Measurements from ENCODE around the gene CCDC17. TPM values are rescaled to one million over a fixed set of nuclear protein-coding genes. Genes with fewer than 3 reads are reported as not detected.

The CCDC17 gene
- total and polyA plus RNA-seq, 4 experiments from 2014 or later: 0.25 to 8.3 (median 7.6) TPM; not detected in 1

DNA sequence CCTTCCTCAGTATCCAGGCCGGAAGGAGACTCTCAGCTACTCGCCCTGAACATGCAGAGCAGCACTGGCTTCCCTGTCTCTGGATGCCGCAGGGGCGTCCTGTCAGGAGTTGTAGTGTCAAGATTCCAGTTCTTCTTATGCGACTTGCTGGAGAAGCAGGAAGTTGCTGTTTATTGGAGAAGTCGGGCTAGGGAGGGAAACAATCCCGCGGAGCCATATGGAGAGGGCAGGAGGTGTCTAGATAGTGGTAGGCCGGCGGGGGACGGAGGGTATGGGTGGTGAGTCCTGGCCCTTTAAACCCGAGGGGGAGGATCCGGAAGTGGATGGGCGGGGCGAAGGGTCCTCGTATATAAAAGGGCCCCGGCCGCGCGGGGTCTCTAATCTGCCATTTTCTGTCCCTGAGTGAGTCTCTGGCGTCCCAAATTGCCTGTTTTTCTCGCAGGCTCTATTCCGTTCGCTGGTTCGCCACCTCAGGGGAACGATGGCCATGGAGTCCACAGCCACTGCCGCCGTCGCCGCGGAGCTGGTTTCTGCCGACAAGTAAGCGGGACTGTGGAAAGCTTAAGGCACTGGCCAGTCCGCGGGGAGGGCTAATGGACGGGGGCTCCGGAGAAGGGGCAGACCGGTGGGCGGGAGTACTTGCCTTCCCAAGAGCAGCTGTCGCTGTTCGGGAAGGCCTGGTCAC is 40.0 kb downstream of the CCDC17 start, which contains the start of gene NASP:
TSS of gene NASP (plus strand) at position 376 of the 685 bp plus-strand sequence. CDS start at position 482, 106 bp downstream.
- peak within 1 kb of the TSS; percentile 88 for H3K27ac ChIP-seq (ENCODE audit: low read depth, low read length)
- Mint-ChIP-seq H3K27ac (peak within 1 kb of the TSS; percentile 94 to 100 (median 99)), H3K4me1 (peaks cover 20 to 42% (median 31%) of the 10 kb centered on the region in 4 donors), H3K9me3 (peaks cover 0 to 10% (median 0%) of the 10 kb centered on the region in 8 donors), H3K4me3 (peak within 1 kb of the TSS; percentile 93 to 100 (median 100)), H3K27me3 (no peaks in the 10 kb centered on the region), H3K36me3 (peaks cover 0 to 23% of the 10 kb centered on the region in 2 donors)
- peak within 1 kb of the TSS; percentile 99 for H3K4me3 ChIP-seq (ENCODE audit: low read length in 2 of 2)
- H3K36me3 ChIP-seq (ENCODE audit: insufficient read depth, low read length): no peaks in the 10 kb centered on the region
- no peaks in the 10 kb centered on the region for H3K27me3 ChIP-seq (ENCODE audit: insufficient read depth, low read length)
- CTCF ChIA-PET (ENCODE audit: partially characterized antibody): interaction anchor here (0.7 to 2.0 kb wide), 9 partner anchors 13 to 570 kb away, joined by 3 to 9 read pairs (median 4); partner anchors contain the start of genes GPBP1L1, MUTYH and TOE1
- no peaks in the 10 kb centered on the region for H3K9me3 ChIP-seq (ENCODE audit: control insufficient read depth in 1 of 2, low read length in 2 of 2)
- POLR2A ChIA-PET (ENCODE audit: partially characterized antibody): interaction anchor here (0.7 to 4.6 kb wide), 25 partner anchors 9 to 862 kb away, joined by 3 to 72 read pairs (median 4); partner anchors contain the start of genes AKR1A1, CCDC163, DYNLT4 and EIF2B3
- intact Hi-C loops (cut with micrococcal nuclease): loop anchor here (1.0 to 10.0 kb wide), 10 partner anchors 34 to 847 kb away; partner anchors contain the start of genes AKR1A1, BTBD19, CCDC163 and DYNLT4
- DNase-seq: peak; percentile 91 to 96 (median 92)
- peaks cover 26% of the 10 kb centered on the region for H3K4me1 ChIP-seq (ENCODE audit: insufficient read depth, low read length)

DNA sequence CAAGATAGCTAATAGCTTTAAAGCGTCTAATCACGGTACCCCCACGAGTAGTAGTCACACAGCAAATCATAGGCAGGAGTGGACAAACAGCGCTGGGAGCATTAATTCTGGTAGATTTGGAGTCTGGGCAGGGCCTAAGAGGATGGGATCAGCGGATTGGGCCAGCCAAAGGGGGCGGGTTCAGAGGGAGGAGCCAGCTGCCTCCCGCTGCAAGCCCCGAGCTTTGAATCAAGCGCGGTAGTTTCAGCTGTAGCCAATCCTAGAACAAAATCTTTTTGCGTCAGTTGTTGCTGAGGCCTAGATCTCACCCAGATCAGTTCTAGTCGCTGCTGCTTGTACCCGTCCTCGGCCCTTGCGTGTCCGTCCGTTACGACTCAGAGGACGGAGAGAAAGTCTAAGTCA is 40.6 kb downstream of the CCDC17 start:
- no peaks in the 10 kb centered on the region for H3K27me3 ChIP-seq (ENCODE audit: insufficient read depth, low read length)
- H3K4me1 Mint-ChIP-seq: peaks cover 20 to 42% (median 28%) of the 10 kb centered on the region in 4 donors

DNA sequence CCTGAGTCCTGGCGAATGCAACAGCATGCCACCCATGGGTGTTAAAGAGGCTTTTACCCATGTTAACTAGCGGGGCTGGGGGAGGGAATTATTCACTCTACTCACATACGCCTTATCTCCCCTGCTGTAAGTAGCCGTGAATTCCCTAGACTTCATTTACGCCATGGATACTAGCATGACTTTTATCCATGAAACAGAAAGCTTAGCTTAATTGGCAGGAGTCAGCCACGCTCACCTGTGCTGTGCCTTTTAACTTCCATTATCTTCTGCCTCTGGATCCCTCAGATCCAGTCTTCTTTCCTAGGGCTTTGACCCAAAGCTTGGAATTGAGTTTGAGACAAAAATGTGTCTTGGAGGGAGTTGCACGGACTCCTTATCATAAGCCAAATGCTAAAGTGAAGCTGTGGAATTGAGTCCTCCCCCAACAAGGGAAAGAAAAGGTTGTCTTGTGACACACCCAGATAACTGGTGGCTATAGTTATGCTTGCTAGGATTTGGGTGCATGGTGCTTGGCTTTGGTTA is 49.7 kb downstream of the CCDC17 start:
- POLR2A ChIA-PET (ENCODE audit: partially characterized antibody): no interaction called here
- no peaks in the 10 kb centered on the region for H3K9me3 Mint-ChIP-seq
- H3K4me1 ChIP-seq (ENCODE audit: insufficient read depth, low read length): no peaks in the 10 kb centered on the region
- H3K36me3 ChIP-seq (ENCODE audit: insufficient read depth, low read length): peaks cover 7% of the 10 kb centered on the region
- no peak overlapping the region for H3K27ac ChIP-seq (ENCODE audit: low read depth, low read length)
- DNase-seq: no peak
- peaks cover 0 to 9% of the 10 kb centered on the region in 2 donors for H3K36me3 Mint-ChIP-seq
- H3K4me3 Mint-ChIP-seq: no peak overlapping the region
- no peaks in the 10 kb centered on the region for H3K9me3 ChIP-seq (ENCODE audit: control insufficient read depth in 1 of 2, low read length in 2 of 2)
- intact Hi-C loops (cut with micrococcal nuclease): no loop called here
- no peaks in the 10 kb centered on the region for H3K27me3 ChIP-seq (ENCODE audit: insufficient read depth, low read length)
- H3K27me3 Mint-ChIP-seq: no peaks in the 10 kb centered on the region
- peaks cover 0 to 3% (median 0%) of the 10 kb centered on the region in 4 donors for H3K4me1 Mint-ChIP-seq
- CTCF ChIA-PET (ENCODE audit: partially characterized antibody): interaction anchor here (1.2 kb wide), 1 partner anchor 15 kb away, joined by 3 read pairs; no protein-coding TSS in a partner anchor
- H3K27ac Mint-ChIP-seq: no peak overlapping the region
- no peak overlapping the region for H3K4me3 ChIP-seq (ENCODE audit: low read length in 2 of 2)

More for the DNA sequence above, 40.6 kb downstream of the CCDC17 start:
- no peaks in the 10 kb centered on the region for H3K9me3 ChIP-seq (ENCODE audit: control insufficient read depth in 1 of 2, low read length in 2 of 2)
- peak overlapping the region; percentile 88 for H3K27ac ChIP-seq (ENCODE audit: low read depth, low read length)
- peaks cover 0 to 22% of the 10 kb centered on the region in 2 donors for H3K36me3 Mint-ChIP-seq
- peaks cover 26% of the 10 kb centered on the region for H3K4me1 ChIP-seq (ENCODE audit: insufficient read depth, low read length)
- peak overlapping the region; percentile 99 for H3K4me3 ChIP-seq (ENCODE audit: low read length in 2 of 2)
- no peaks in the 10 kb centered on the region for H3K36me3 ChIP-seq (ENCODE audit: insufficient read depth, low read length)
- peak overlapping the region; percentile 94 to 100 (median 99) for H3K27ac Mint-ChIP-seq
- CTCF ChIA-PET (ENCODE audit: partially characterized antibody): interaction anchor here (0.6 to 2.0 kb wide), 11 partner anchors 13 to 792 kb away, joined by 3 to 9 read pairs (median 4); partner anchors contain the start of genes GPBP1L1, MUTYH and TOE1
- H3K9me3 Mint-ChIP-seq: peaks cover 0 to 8% (median 0%) of the 10 kb centered on the region in 8 donors
- peak overlapping the region; percentile 93 to 100 (median 100) for H3K4me3 Mint-ChIP-seq
- intact Hi-C loops (cut with micrococcal nuclease): loop anchor here (1.0 to 10.0 kb wide), 8 partner anchors 33 to 846 kb away; partner anchors contain the start of genes AKR1A1, BTBD19, DYNLT4 and IPP
- POLR2A ChIA-PET (ENCODE audit: partially characterized antibody): interaction anchor here (0.6 to 4.6 kb wide), 18 partner anchors 9 to 861 kb away, joined by 3 to 72 read pairs (median 5); partner anchors contain the start of genes AKR1A1, CCDC163, EIF2B3 and GPBP1L1
- DNase-seq: peak; percentile 95 to 97 (median 96)
- no peaks in the 10 kb centered on the region for H3K27me3 Mint-ChIP-seq

DNA sequence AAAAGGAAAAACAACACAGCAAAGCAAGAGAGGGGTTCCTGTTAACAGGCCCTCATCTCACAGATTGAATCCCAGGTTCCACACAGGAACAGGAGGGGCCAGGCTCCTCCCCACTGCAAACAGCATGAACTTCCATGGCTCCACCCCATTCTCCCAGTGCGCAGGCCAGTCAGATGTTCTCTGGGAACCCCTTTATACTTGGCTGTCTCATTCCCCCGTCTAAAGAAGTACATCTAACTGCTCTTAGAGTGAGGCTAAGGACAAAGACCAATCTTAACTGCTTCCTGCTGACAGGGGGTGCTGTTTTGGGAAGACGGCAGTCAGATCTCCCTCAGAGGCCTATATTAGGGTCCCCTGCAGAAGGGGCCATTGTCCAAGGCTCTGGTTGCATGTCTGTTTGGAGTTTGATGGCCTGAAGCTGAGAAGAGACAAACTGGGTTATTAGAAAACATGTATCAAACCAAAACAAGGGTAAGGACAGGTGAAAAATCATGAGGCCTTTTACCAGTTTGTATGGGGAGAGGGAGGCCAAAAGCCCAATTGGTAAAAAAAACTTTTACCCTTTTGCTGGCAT is 50.5 kb downstream of the CCDC17 start:
- Histone ChIP-seq H3K36me3 (ENCODE audit: insufficient read depth, low read length) (peaks cover 16% of the 10 kb centered on the region), H3K27me3 (ENCODE audit: insufficient read depth, low read length) (no peaks in the 10 kb centered on the region), H3K4me3 (ENCODE audit: low read length in 2 of 2) (no peak overlapping the region), H3K9me3 (ENCODE audit: control insufficient read depth in 1 of 2, low read length in 2 of 2) (no peaks in the 10 kb centered on the region), H3K27ac (ENCODE audit: low read depth, low read length) (no peak overlapping the region), H3K4me1 (ENCODE audit: insufficient read depth, low read length) (no peaks in the 10 kb centered on the region)
- Mint-ChIP-seq H3K9me3 (no peaks in the 10 kb centered on the region), H3K4me1 (peaks cover 0 to 3% (median 0%) of the 10 kb centered on the region in 4 donors), H3K36me3 (peaks cover 0 to 17% of the 10 kb centered on the region in 2 donors), H3K27me3 (no peaks in the 10 kb centered on the region), H3K4me3 (no peak overlapping the region), H3K27ac (peak overlapping the region in 1 of 7 donors; percentile 46)
- ChIA-PET POLR2A (ENCODE audit: partially characterized antibody) (no interaction called here), CTCF (ENCODE audit: partially characterized antibody) (interaction anchor here (1.2 to 8.7 kb wide), 4 partner anchors 14 to 214 kb away, joined by 3 to 184 read pairs (median 40); partner anchors contain the start of gene PRDX1)
- DNase-seq: no peak
- intact Hi-C loops (cut with micrococcal nuclease): no loop called here

DNA sequence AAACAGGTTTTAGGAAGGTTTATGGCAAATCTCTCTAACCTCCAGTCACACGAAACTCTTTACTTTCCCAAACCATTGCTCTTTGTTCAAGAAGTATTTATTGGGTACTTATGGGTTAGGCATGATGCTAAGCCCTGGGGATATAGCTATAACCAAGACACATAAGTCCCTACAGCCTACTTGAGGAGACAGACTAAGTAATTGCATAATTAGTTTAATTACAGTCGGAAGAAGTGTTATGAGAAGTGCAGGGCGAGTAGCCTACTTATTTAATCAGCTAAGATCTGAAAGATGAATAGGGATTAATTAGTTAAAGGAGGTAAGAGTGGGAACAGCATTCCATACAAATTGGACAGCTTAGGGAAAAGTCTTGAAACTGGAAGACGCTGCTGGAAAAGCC is 53.2 kb downstream of the CCDC17 start:
- H3K9me3 ChIP-seq (ENCODE audit: control insufficient read depth in 1 of 2, low read length in 2 of 2): no peaks in the 10 kb centered on the region
- no peak for DNase-seq
- ChIA-PET POLR2A (ENCODE audit: partially characterized antibody) (interaction anchor here (1.0 to 3.3 kb wide), 4 partner anchors 20 to 230 kb away, joined by 3 to 16 read pairs (median 7); partner anchors contain the start of genes AKR1A1, MUTYH, PRDX1 and TOE1), CTCF (ENCODE audit: partially characterized antibody) (interaction anchor here (0.7 to 8.7 kb wide), 18 partner anchors 8 to 841 kb away, joined by 3 to 184 read pairs (median 5); partner anchors contain the start of genes CCDC163, MMACHC, MUTYH and NASP)
- intact Hi-C loops (cut with micrococcal nuclease): loop anchor here (1.0 to 2.0 kb wide), 5 partner anchors 20 to 556 kb away; partner anchors contain the start of genes AKR1A1 and PRDX1
- Mint-ChIP-seq H3K4me1 (peaks cover 0 to 3% (median 0%) of the 10 kb centered on the region in 4 donors), H3K4me3 (no peak overlapping the region), H3K27ac (no peak overlapping the region), H3K27me3 (no peaks in the 10 kb centered on the region), H3K36me3 (peaks cover 11 to 36% of the 10 kb centered on the region in 2 donors), H3K9me3 (no peaks in the 10 kb centered on the region)
- H3K27ac ChIP-seq (ENCODE audit: low read depth, low read length): no peak overlapping the region
- H3K27me3 ChIP-seq (ENCODE audit: insufficient read depth, low read length): no peaks in the 10 kb centered on the region
- no peak overlapping the region for H3K4me3 ChIP-seq (ENCODE audit: low read length in 2 of 2)
- H3K36me3 ChIP-seq (ENCODE audit: insufficient read depth, low read length): peaks cover 22% of the 10 kb centered on the region
- H3K4me1 ChIP-seq (ENCODE audit: insufficient read depth, low read length): no peaks in the 10 kb centered on the region

All from CD4-positive, alpha-beta memory T cell (primary cell).